ENCODE results near the gene KCNA10. TPM values are rescaled to one million over a fixed set of nuclear protein-coding genes. Genes with fewer than 3 reads are reported as not detected.

Gene KCNA10
- total RNA-seq, 1 donor from 2014 or later = not detected

DNA sequence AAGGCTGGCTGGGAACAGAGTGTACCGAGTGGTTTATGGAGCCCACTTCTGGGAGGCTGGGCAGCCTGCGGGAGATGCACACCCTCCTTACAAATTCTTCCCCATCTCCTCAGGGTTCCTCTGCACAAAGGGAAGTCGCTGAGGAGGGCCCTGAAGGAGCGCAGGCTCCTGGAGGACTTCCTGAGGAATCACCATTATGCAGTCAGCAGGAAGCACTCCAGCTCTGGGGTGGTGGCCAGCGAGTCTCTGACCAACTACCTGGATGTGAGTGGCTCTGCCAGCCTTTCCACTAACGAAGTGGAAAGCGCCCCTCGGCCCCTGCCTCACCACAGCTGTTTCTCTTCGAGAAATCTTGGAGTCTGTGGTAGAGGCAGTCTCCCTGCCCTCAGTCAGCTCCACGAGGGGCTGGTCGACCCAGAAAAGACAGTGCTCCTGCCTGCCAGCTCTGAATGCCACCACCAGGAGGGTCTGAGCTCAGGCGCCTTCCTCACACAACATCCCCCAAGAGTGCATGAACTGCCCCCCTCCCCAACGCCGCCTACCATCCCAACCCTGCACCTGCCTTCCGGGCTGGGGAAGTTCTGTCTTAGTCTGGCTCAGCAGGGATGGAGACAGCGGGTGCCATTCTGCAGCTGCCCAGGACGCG is 36.2 kb downstream of the KCNA10 start:
- intact Hi-C loops (cut with micrococcal nuclease) = no loop called here

GRCh38 chr1:110481968-110482623 is 36.9 kb downstream of the KCNA10 start:
- H3K27me3 Mint-ChIP-seq = peaks cover 32% of the 10 kb centered on the region
- intact Hi-C loops (cut with micrococcal nuclease) = no loop called here
- CTCF ChIA-PET = interaction anchor here (1.2 to 1.5 kb wide), 2 partner anchors 14 to 279 kb away, joined by 3 to 7 read pairs; no protein-coding TSS in a partner anchor
- H3K36me3 Mint-ChIP-seq (ENCODE audit: low read depth) = no peaks in the 10 kb centered on the region
- DNase-seq (no peak), ATAC-seq (ENCODE audit: low read depth) (no peak)
- TF ChIP-seq, protein P1, sequence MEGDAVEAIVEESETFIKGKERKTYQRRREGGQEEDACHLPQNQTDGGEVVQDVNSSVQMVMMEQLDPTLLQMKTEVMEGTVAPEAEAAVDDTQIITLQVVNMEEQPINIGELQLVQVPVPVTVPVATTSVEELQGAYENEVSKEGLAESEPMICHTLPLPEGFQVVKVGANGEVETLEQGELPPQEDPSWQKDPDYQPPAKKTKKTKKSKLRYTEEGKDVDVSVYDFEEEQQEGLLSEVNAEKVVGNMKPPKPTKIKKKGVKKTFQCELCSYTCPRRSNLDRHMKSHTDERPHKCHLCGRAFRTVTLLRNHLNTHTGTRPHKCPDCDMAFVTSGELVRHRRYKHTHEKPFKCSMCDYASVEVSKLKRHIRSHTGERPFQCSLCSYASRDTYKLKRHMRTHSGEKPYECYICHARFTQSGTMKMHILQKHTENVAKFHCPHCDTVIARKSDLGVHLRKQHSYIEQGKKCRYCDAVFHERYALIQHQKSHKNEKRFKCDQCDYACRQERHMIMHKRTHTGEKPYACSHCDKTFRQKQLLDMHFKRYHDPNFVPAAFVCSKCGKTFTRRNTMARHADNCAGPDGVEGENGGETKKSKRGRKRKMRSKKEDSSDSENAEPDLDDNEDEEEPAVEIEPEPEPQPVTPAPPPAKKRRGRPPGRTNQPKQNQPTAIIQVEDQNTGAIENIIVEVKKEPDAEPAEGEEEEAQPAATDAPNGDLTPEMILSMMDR (IDR thresholded peaks at IDR 0.05) = no peak
- no peaks in the 10 kb centered on the region for H3K4me1 Mint-ChIP-seq
- no peak overlapping the region for H3K4me3 Mint-ChIP-seq
- POLR2A ChIA-PET = no interaction called here
- no peaks in the 10 kb centered on the region for H3K9me3 Mint-ChIP-seq
- H3K27ac Mint-ChIP-seq = no peak overlapping the region

More for the DNA sequence above, 36.2 kb downstream of the KCNA10 start:
- H3K36me3 Mint-ChIP-seq (ENCODE audit: low read depth) = no peaks in the 10 kb centered on the region
- POLR2A ChIA-PET = no interaction called here
- no peaks in the 10 kb centered on the region for H3K4me1 Mint-ChIP-seq
- TF ChIP-seq, protein P1 (IDR thresholded peaks at IDR 0.05) = no peak
- no peak overlapping the region for H3K27ac Mint-ChIP-seq
- no peak overlapping the region for H3K4me3 Mint-ChIP-seq
- CTCF ChIA-PET = interaction anchor here (1.5 kb wide), 1 partner anchor 13 kb away, joined by 7 read pairs; no protein-coding TSS in a partner anchor
- DNase-seq (no peak), ATAC-seq (ENCODE audit: low read depth) (no peak)
- peaks cover 35% of the 10 kb centered on the region for H3K27me3 Mint-ChIP-seq
- no peaks in the 10 kb centered on the region for H3K9me3 Mint-ChIP-seq

GRCh38 chr1:110480356-110481096 is 38.4 kb downstream of the KCNA10 start:
- H3K36me3 Mint-ChIP-seq (ENCODE audit: low read depth) = no peaks in the 10 kb centered on the region
- CTCF ChIA-PET = interaction anchor here (1.0 to 1.2 kb wide), 2 partner anchors 16 to 278 kb away, joined by 3 to 4 read pairs; no protein-coding TSS in a partner anchor
- no peak overlapping the region for H3K27ac Mint-ChIP-seq
- H3K4me1 Mint-ChIP-seq = no peaks in the 10 kb centered on the region
- DNase-seq = no peak
- peaks cover 38% of the 10 kb centered on the region for H3K27me3 Mint-ChIP-seq
- intact Hi-C loops (cut with micrococcal nuclease) = no loop called here
- TF ChIP-seq, protein P1 (IDR thresholded peaks at IDR 0.05) = no peak
- no peaks in the 10 kb centered on the region for H3K9me3 Mint-ChIP-seq
- POLR2A ChIA-PET = no interaction called here
- H3K4me3 Mint-ChIP-seq = no peak overlapping the region
- ATAC-seq (ENCODE audit: low read depth) = no peak

GRCh38 chr1:110478886-110479285 is 40.1 kb downstream of the KCNA10 start:
- no peaks in the 10 kb centered on the region for H3K36me3 Mint-ChIP-seq (ENCODE audit: low read depth)
- no peak overlapping the region for H3K4me3 Mint-ChIP-seq
- H3K9me3 Mint-ChIP-seq = no peaks in the 10 kb centered on the region
- H3K27ac Mint-ChIP-seq = no peak overlapping the region
- intact Hi-C loops (cut with micrococcal nuclease) = no loop called here
- ChIA-PET CTCF (interaction anchor here (2.4 kb wide), 1 partner anchor 19 kb away, joined by 5 read pairs; no protein-coding TSS in a partner anchor), POLR2A (no interaction called here)
- no peak for ATAC-seq (ENCODE audit: low read depth)
- peaks cover 33% of the 10 kb centered on the region for H3K27me3 Mint-ChIP-seq
- no peak for DNase-seq
- TF ChIP-seq, protein P1 (IDR thresholded peaks at IDR 0.05) = no peak
- no peaks in the 10 kb centered on the region for H3K4me1 Mint-ChIP-seq

Data from activated B cell treated with CpG ODN at 0.5 μM for 24 hours (primary cell).